CD8-positive, alpha-beta memory T cell (primary cell): Measurements from ENCODE around the gene SYNE1. TPM values are rescaled to one million over a fixed set of nuclear protein-coding genes. Genes with fewer than 3 reads are reported as not detected.
A peak's percentile ranks its signal among the peaks of the same experiment; 100 is the strongest.

Experiments used
- CTCF ChIA-PET: fragments of 350-600 bp; sonication (Branson Sonifier 250); formaldehyde crosslinking; loops from one replicate; lab custom pipeline; 2021; ENCODE audit warnings: antibody characterized with exemption; lab: Charles Lee
- POLR2A ChIA-PET: fragments of 350-600 bp; sonication (Branson Sonifier 250); formaldehyde crosslinking; loops from one replicate; lab custom pipeline; 2021; ENCODE audit warnings: antibody characterized with exemption; lab: Charles Lee
- DNase-seq, 5 donors: peaks; one replicate each; pipeline versions ENCODE4 v3.0.0 to v3.0.0-alpha.2; 2020 to 2022; ENCODE audit warnings: mixed read lengths in 1 of 5
- H3K27ac ChIP-seq: one replicate; pipeline ENCODE4 v1.7.0; 2013; ENCODE audit warnings: low read depth, mild to moderate bottlenecking, low read length, moderate library complexity
- H3K27me3 ChIP-seq: 2 replicates; pipeline ENCODE4 v1.7.0; 2013; ENCODE audit warnings: low read length, mild to moderate bottlenecking; ENCODE audit not compliant: insufficient read depth, poor library complexity, severe bottlenecking
- H3K36me3 ChIP-seq: 2 replicates; pipeline ENCODE4 v1.7.0; 2013; ENCODE audit warnings: mild to moderate bottlenecking, low read length, moderate library complexity; ENCODE audit not compliant: insufficient read depth
- H3K4me1 ChIP-seq: 2 replicates; pipeline ENCODE4 v1.7.0; 2013; ENCODE audit warnings: mild to moderate bottlenecking, low read length, moderate library complexity; ENCODE audit not compliant: insufficient read depth
- H3K4me3 ChIP-seq: 2 replicates; pipeline ENCODE4 v1.7.0; 2013; ENCODE audit warnings: mild to moderate bottlenecking, low read length
- H3K9me3 ChIP-seq: 2 replicates; pipeline ENCODE4 v1.7.0; 2013; ENCODE audit warnings: mild to moderate bottlenecking, low read length
- H3K27ac Mint-ChIP-seq, 8 donors: one replicate each; pipeline ENCODE4 v1.8.0; 2020 to 2021; ENCODE audit warnings: mixed read lengths in 8 of 8, mild to moderate bottlenecking in 6 of 8, inconsistent platforms in 3 of 8, moderate library complexity in 3 of 8
- H3K27me3 Mint-ChIP-seq, 2 donors: one replicate each; pipeline ENCODE4 v1.8.0; 2020 to 2021; ENCODE audit warnings: mixed read lengths in 2 of 2, mild to moderate bottlenecking in 1 of 2, moderate library complexity in 1 of 2
- H3K36me3 Mint-ChIP-seq, 3 donors: one replicate each; pipeline ENCODE4 v1.8.0; 2020 to 2021; ENCODE audit warnings: mixed read lengths in 3 of 3, inconsistent platforms in 1 of 3, mild to moderate bottlenecking in 1 of 3
- H3K4me1 Mint-ChIP-seq, 3 donors: one replicate each; pipeline ENCODE4 v1.8.0; 2020 to 2021; ENCODE audit warnings: mixed read lengths in 3 of 3, inconsistent platforms in 1 of 3, mild to moderate bottlenecking in 1 of 3
- H3K4me3 Mint-ChIP-seq, 7 donors: one replicate each; pipeline ENCODE4 v1.8.0; 2020 to 2021; ENCODE audit warnings: mixed read lengths in 7 of 7, mild to moderate bottlenecking in 6 of 7, moderate library complexity in 4 of 7, inconsistent platforms in 2 of 7
- H3K9me3 Mint-ChIP-seq, 5 donors: one replicate each; pipeline ENCODE4 v1.8.0; 2020 to 2022; ENCODE audit warnings: mixed read lengths in 5 of 5, mild to moderate bottlenecking in 3 of 5, moderate library complexity in 2 of 5, inconsistent platforms in 1 of 5
- polyA plus RNA-seq: library from polyadenylated mRNA; unstranded; fragments of 300-500 nt; fragmentation: Illumina TruSeq; gene quantifications from one replicate; pipeline ENCODE4 v1.2.3, GENCODE V29; 2021
- total RNA-seq, 2 experiments: library from RNA; stranded (reverse); gene quantifications; one replicate each; pipeline ENCODE4 v1.2.3, GENCODE V29; 2021

SYNE1 gene
- total and polyA plus RNA-seq, 3 experiments from 2014 or later = 41.0 to 79.0 (median 48.4) TPM

DNA sequence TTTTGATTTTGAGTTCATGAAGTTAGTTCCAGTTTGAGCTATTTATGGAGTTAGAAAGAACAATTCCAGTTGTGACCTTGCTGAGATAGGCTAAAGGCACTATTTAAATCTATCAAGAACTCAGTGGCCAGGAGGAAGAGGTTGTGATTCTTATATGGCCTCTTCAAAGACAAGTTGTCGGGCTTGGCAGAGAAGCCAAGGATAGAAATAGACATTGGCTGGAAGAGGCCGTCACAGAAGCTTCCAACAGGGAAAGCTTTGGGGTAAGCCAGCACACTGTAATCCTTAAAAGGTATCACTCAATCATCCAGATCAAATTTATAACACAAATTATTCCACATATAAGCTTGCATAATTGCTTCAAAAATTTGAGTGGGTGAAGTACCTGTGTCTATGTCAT, 286.1 kb downstream of the SYNE1 start:
- Mint-ChIP-seq H3K27ac (no peak overlapping the region), H3K9me3 (no peaks in the 10 kb centered on the region), H3K4me3 (no peak overlapping the region), H3K36me3 (peaks cover 6 to 46% (median 11%) of the 10 kb centered on the region in 3 donors), H3K4me1 (no peaks in the 10 kb centered on the region), H3K27me3 (peaks cover 0 to 2% of the 10 kb centered on the region in 2 donors)
- Histone ChIP-seq H3K27ac (no peak overlapping the region), H3K36me3 (no peaks in the 10 kb centered on the region), H3K4me1 (no peaks in the 10 kb centered on the region), H3K27me3 (no peaks in the 10 kb centered on the region), H3K4me3 (no peak overlapping the region), H3K9me3 (no peaks in the 10 kb centered on the region)
- DNase-seq = no peak
- ChIA-PET POLR2A (no interaction called here), CTCF (interaction anchor here (1.6 kb wide), 1 partner anchor 12 kb away, joined by 6 read pairs; no protein-coding TSS in a partner anchor)

DNA sequence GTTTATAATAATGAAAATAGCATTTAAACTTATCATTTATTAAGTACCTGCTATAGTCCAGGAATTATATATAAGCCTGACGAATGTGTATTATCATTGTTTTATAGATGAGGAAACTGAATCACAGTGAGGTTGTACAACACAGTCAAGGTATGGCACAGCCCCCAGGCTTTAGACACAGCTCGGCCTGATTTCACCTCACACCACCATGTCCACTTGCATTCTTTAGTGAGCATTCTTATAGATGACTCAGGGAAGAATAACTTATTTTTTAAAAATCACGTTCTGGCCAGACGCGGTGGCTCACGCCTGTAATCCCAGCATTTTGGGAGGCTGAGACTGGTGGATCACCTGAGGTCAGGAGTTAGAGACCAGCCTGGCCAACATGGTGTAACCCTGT, 289.0 kb downstream of the SYNE1 start:
- Mint-ChIP-seq H3K4me1 (no peaks in the 10 kb centered on the region), H3K4me3 (no peak overlapping the region), H3K9me3 (no peaks in the 10 kb centered on the region), H3K27me3 (peaks cover 0 to 2% of the 10 kb centered on the region in 2 donors), H3K27ac (no peak overlapping the region), H3K36me3 (peaks cover 6 to 47% (median 8%) of the 10 kb centered on the region in 3 donors)
- Histone ChIP-seq H3K4me1 (no peaks in the 10 kb centered on the region), H3K27ac (no peak overlapping the region), H3K4me3 (no peak overlapping the region), H3K36me3 (no peaks in the 10 kb centered on the region), H3K27me3 (no peaks in the 10 kb centered on the region), H3K9me3 (no peaks in the 10 kb centered on the region)
- POLR2A ChIA-PET = no interaction called here
- DNase-seq = no peak
- CTCF ChIA-PET = no interaction called here

DNA sequence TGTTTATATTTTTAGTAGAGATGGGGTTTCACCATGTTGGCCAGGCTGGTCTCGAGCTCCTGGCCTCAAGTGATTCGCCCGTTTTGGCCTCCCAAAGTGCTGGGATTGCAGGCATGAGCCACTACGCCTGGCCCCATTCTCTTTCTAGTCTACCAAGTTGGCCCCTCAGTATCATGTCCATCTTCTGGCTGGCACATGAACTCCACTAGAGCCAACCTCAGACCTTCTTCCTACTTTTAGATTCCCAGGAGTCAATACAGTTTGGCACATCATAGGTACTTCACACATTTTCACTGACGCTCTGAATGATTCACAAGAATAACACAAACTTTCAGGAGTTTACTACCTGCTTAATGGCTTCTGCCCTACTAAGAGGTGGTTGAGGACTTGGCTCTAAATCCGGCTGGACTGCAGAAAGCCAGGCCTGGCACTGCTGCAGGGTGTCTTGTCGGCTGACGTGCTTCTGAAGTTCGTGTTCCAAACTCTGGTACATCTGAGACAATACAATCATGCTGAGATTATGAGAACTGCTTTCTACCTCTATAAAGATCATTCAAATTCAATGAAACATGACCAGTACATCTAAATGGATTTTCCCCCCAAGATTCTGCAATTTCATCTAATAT, 293.3 kb downstream of the SYNE1 start:
- POLR2A ChIA-PET = no interaction called here
- H3K9me3 Mint-ChIP-seq = no peaks in the 10 kb centered on the region

DNA sequence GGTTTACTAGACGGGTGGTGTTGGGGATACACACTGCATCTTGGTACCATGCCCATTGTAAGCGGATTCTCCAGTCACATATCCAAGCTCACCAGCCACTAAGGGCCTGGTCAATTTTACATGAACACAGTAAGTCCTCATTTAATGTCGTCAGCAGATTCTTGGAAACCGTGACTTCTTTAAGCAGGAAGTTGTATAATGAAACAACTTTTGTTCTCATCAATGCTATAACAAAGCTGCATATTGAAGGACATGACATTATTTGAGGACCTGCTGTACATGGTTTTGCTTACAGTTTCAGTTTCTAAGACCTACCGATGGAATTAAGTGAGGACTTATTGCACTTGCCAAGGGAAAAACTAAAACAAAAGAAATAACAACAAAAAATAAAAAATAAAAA, 295.6 kb downstream of the SYNE1 start:
- Mint-ChIP-seq H3K9me3 (no peaks in the 10 kb centered on the region), H3K27ac (peak overlapping the region in 3 of 8 donors; percentile 9 to 57 (median 32)), H3K4me1 (peaks cover 0 to 4% (median 3%) of the 10 kb centered on the region in 3 donors), H3K4me3 (no peak overlapping the region), H3K36me3 (peaks cover 0 to 34% (median 4%) of the 10 kb centered on the region in 3 donors), H3K27me3 (peaks cover 0 to 1% of the 10 kb centered on the region in 2 donors)
- Histone ChIP-seq H3K4me3 (no peak overlapping the region), H3K4me1 (no peaks in the 10 kb centered on the region), H3K27me3 (no peaks in the 10 kb centered on the region), H3K27ac (no peak overlapping the region), H3K36me3 (no peaks in the 10 kb centered on the region), H3K9me3 (no peaks in the 10 kb centered on the region)
- DNase-seq = no peak
- ChIA-PET POLR2A (no interaction called here), CTCF (no interaction called here)

More for the DNA sequence above, 293.3 kb downstream of the SYNE1 start:
- Histone ChIP-seq H3K4me1 (no peaks in the 10 kb centered on the region), H3K9me3 (no peaks in the 10 kb centered on the region), H3K36me3 (no peaks in the 10 kb centered on the region), H3K27me3 (no peaks in the 10 kb centered on the region), H3K27ac (no peak overlapping the region), H3K4me3 (no peak overlapping the region)
- Mint-ChIP-seq H3K36me3 (peaks cover 0 to 35% (median 3%) of the 10 kb centered on the region in 3 donors), H3K27ac (peak overlapping the region in 1 of 8 donors; percentile 85), H3K4me1 (no peaks in the 10 kb centered on the region), H3K4me3 (no peak overlapping the region), H3K27me3 (peaks cover 0 to 1% of the 10 kb centered on the region in 2 donors)
- DNase-seq = no peak
- CTCF ChIA-PET = interaction anchor here (1.4 kb wide), 1 partner anchor 34 kb away, joined by 3 read pairs; no protein-coding TSS in a partner anchor

DNA sequence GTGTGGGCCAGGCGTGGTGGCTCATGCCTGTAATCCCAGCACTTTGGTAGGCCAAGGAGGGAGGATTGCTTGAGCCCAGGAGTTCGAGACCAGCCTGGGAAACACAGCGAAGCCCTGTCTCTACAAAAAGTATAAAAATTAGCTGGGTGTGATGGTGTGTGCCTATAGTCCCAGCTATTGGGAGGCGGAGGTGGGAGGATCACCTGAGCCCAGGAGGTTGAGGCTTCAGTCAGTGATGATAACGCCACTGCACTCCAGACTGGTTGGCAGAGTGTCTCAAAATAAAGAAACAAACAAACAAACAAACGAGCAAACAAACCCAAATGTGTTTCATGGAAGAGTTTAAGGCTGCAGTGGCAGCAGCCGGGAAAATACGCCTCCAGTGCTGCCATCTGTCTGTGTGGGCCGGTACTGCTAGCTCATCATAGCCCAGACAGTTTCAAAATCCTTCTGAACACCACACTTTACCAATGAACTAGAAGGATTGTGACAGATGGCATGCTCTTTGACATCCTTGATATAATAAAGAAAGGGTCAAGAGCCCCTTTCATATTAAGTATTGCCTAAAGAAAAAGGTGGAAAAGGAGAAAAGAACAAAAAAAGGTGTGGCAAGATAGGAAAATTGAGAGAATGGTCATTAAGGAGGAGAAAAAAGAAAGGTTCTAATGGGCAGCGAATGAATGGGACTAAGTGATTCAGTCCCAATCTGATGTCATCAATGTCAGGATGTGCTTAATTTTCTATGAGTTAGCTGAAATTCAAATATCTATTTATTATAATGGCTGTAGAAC, 298.6 kb downstream of the SYNE1 start:
- no peaks in the 10 kb centered on the region for H3K9me3 ChIP-seq
- H3K4me1 ChIP-seq = no peaks in the 10 kb centered on the region
- Mint-ChIP-seq H3K4me3 (no peak overlapping the region), H3K4me1 (peaks cover 0 to 4% (median 3%) of the 10 kb centered on the region in 3 donors), H3K27ac (peak overlapping the region in 1 of 8 donors; percentile 82), H3K36me3 (peaks cover 0 to 39% (median 4%) of the 10 kb centered on the region in 3 donors), H3K27me3 (peaks cover 0 to 1% of the 10 kb centered on the region in 2 donors), H3K9me3 (no peaks in the 10 kb centered on the region)
- H3K36me3 ChIP-seq = no peaks in the 10 kb centered on the region
- no peak overlapping the region for H3K27ac ChIP-seq
- DNase-seq = peak; percentile 27 to 71 (median 38)
- POLR2A ChIA-PET = no interaction called here
- H3K4me3 ChIP-seq = no peak overlapping the region
- CTCF ChIA-PET = interaction anchor here (0.6 to 5.3 kb wide), 17 partner anchors 9 to 170 kb away, joined by 3 to 80 read pairs (median 6); no protein-coding TSS in a partner anchor
- H3K27me3 ChIP-seq = no peaks in the 10 kb centered on the region

DNA sequence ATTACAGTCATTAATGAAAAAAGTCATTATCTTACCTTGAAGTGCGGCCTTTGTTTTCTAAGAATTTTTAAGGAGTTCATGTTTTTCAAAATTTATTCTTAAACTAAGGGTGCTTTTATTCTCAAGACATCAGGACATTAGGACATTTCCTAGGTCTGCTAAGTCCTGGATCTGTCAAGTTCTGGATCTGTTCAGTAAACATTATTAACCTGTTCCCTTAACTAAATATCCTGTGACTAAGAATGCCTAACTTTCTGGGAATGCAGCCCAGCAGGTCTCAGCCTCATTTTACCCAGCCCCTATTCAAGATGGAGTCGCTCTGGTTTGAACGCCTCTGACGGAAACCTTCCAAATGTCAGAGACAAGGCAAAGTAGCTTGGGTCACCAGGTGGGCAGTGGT, 302.6 kb downstream of the SYNE1 start:
- no peak for DNase-seq
- H3K4me3 Mint-ChIP-seq = no peak overlapping the region
- Histone ChIP-seq H3K27me3 (no peaks in the 10 kb centered on the region), H3K36me3 (no peaks in the 10 kb centered on the region), H3K9me3 (no peaks in the 10 kb centered on the region), H3K4me1 (no peaks in the 10 kb centered on the region), H3K4me3 (no peak overlapping the region), H3K27ac (no peak overlapping the region)
- peaks cover 0 to 4% (median 3%) of the 10 kb centered on the region in 3 donors for H3K4me1 Mint-ChIP-seq
- H3K9me3 Mint-ChIP-seq = no peaks in the 10 kb centered on the region
- H3K27me3 Mint-ChIP-seq = no peaks in the 10 kb centered on the region
- H3K27ac Mint-ChIP-seq = no peak overlapping the region
- ChIA-PET CTCF (interaction anchor here (5.3 kb wide), 1 partner anchor 34 kb away, joined by 80 read pairs; no protein-coding TSS in a partner anchor), POLR2A (no interaction called here)
- peaks cover 0 to 46% (median 14%) of the 10 kb centered on the region in 3 donors for H3K36me3 Mint-ChIP-seq

DNA sequence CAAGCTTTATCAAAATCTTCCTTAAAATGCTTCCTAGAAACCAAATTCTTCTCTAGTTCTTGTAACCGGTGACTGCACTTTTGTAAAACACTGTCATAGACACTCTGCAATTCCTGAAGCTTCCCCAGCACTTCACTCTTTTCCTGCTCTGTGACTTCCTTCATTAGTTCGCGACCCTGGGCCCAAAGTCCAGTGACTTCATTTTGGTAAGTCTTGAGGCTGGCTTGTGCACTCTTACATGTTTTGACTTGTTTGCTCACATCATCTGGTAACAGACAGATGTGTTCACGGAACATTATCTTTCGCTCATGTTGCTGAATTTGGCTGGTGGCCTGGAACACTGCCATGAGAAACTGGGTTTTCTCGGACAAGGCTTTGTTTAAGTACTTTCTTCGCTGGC, 306.2 kb downstream of the SYNE1 start:
- no peaks in the 10 kb centered on the region for H3K9me3 Mint-ChIP-seq
- H3K36me3 Mint-ChIP-seq = peaks cover 2 to 40% (median 11%) of the 10 kb centered on the region in 3 donors
- H3K4me1 ChIP-seq = no peaks in the 10 kb centered on the region
- H3K27ac Mint-ChIP-seq = peak overlapping the region in 1 of 8 donors; percentile 41
- DNase-seq = no peak
- no peak overlapping the region for H3K4me3 ChIP-seq
- H3K4me1 Mint-ChIP-seq = no peaks in the 10 kb centered on the region
- no peaks in the 10 kb centered on the region for H3K36me3 ChIP-seq
- ChIA-PET POLR2A (no interaction called here), CTCF (no interaction called here)
- H3K27me3 Mint-ChIP-seq = no peaks in the 10 kb centered on the region
- no peak overlapping the region for H3K4me3 Mint-ChIP-seq
- H3K27ac ChIP-seq = no peak overlapping the region
- no peaks in the 10 kb centered on the region for H3K27me3 ChIP-seq
- H3K9me3 ChIP-seq = no peaks in the 10 kb centered on the region
